K562 (cell line): ENCODE data around the gene METRN. TPM values are rescaled to one million over a fixed set of nuclear protein-coding genes. Genes with fewer than 3 reads are reported as not detected.

Experiments
- ID3 ChIP-seq, 2 experiments: fragments of 250-450 bp in 1 of 2; fragments of 450-650 bp in 1 of 2; sonication (Bioruptor Pico) in 1 of 2; IDR thresholded peaks; 2 replicates each; pipeline versions ENCODE4 v1.6.1 to v1.8.0; 2016 to 2021; ENCODE audit warnings: mild to moderate bottlenecking in 2 of 2, moderate library complexity in 2 of 2, missing compliant biosample characterization in 1 of 2, missing genetic modification characterization in 1 of 2
- KDM2B ChIP-seq: fragments of 250-450 bp; sonication (Bioruptor Pico); IDR thresholded peaks from 2 replicates; pipeline ENCODE4 v1.8.0; 2021; ENCODE audit warnings: mild to moderate bottlenecking, moderate library complexity
- NCOA2 ChIP-seq, 2 experiments: fragments of 450-650 bp; IDR thresholded peaks; 2 replicates each; pipeline ENCODE4 v1.6.1; 2018; ENCODE audit warnings: mild to moderate bottlenecking in 2 of 2, moderate library complexity in 1 of 2; ENCODE audit not compliant: partially characterized antibody in 2 of 2
- NFE2L1 ChIP-seq: fragments of 450-650 bp; IDR thresholded peaks from 2 replicates; pipeline ENCODE4 v1.6.1; 2016; ENCODE audit warnings: missing genetic modification characterization, low read depth, mild to moderate bottlenecking, missing compliant biosample characterization, moderate library complexity, borderline replicate concordance
- RBM17 ChIP-seq: fragments of 200-400 bp; formaldehyde crosslinking; IDR thresholded peaks from 2 replicates; pipeline ENCODE4 v1.6.1; 2017; ENCODE audit warnings: low read depth, mild to moderate bottlenecking, low read length, borderline replicate concordance
- TOE1 ChIP-seq, 2 experiments: fragments of 450-650 bp in 1 of 2; sonication (generic) in 1 of 2; formaldehyde crosslinking in 1 of 2; IDR thresholded peaks; 2 replicates each; pipeline versions ENCODE4 v1.7.1 to v1.8.0; 2016 to 2022; ENCODE audit warnings: borderline replicate concordance in 2 of 2, mild to moderate bottlenecking in 2 of 2, antibody characterized with exemption in 1 of 2, inconsistent platforms in 1 of 2, low read depth in 1 of 2, missing genetic modification reagents in 1 of 2, moderate library complexity in 1 of 2
- ZNF212 ChIP-seq: fragments of 450-650 bp; formaldehyde crosslinking; IDR thresholded peaks from 2 replicates; pipeline ENCODE4 v1.4.0; 2020; ENCODE audit warnings: mild to moderate bottlenecking
- polyA plus RNA-seq, 8 experiments: library from polyadenylated mRNA; depleted of rRNA in 4 of 8; stranded (reverse) in 5 of 8; unstranded in 3 of 8; fragments of >200 nt; fragmentation: Nextera tagmentation in 2 of 8; fragmentation: Illumina TruSeq in 1 of 8; extraction: Ambion mirVana in 2 of 8; extraction: Trizol in 1 of 8; gene quantifications; 2 replicates each; pipeline versions ENCODE4 v1.2.1 to v1.2.3, GENCODE V29; 2011 to 2014; ENCODE audit warnings: inconsistent platforms in 1 of 8, missing spikeins in 1 of 8
- total RNA-seq, 7 experiments: library from RNA; depleted of rRNA in 6 of 7; stranded (reverse); fragments of >200 nt in 6 of 7; fragmentation: Illumina TruSeq in 2 of 7; extraction: Trizol in 2 of 7; gene quantifications; 2 replicates each; pipeline versions ENCODE4 v1.2.1 to v1.2.3, GENCODE V29; 2011 to 2021; ENCODE audit warnings: low replicate concordance in 1 of 7
- TF ChIP-seq, protein P1 (sequence below), 2 experiments: fragments of 450-650 bp in 1 of 2; IDR thresholded peaks; 2 replicates each; pipeline ENCODE4 v1.6.1; 2011 to 2017; ENCODE audit warnings: low read depth in 2 of 2, antibody characterized with exemption in 1 of 2, borderline replicate concordance in 1 of 2, low read length in 1 of 2, mild to moderate bottlenecking in 1 of 2, mixed read lengths in 1 of 2; ENCODE audit not compliant: control insufficient read depth in 1 of 2
- TF ChIP-seq, protein P2 (sequence below): fragments of 450-650 bp; formaldehyde crosslinking; IDR thresholded peaks from 2 replicates; pipeline ENCODE4 v1.4.0; 2020; ENCODE audit warnings: mild to moderate bottlenecking, mixed read lengths
- TF ChIP-seq, protein P3 (sequence below): sonication (generic); formaldehyde crosslinking; IDR thresholded peaks from 2 replicates; pipeline ENCODE4 v1.8.1; 2023; ENCODE audit warnings: mild to moderate bottlenecking, missing genetic modification reagents

Gene METRN
- total and polyA plus RNA-seq, 9 of the 15 experiments (the other 6 are each of a cell fraction or from before 2014, with no cell fraction given), result 0.20 to 89.8 (median 15.4) TPM

GRCh38 chr16:667780-668518, 47.0 kb upstream of the METRN start, which contains the start of gene RHOT2 (continued):
- TF ChIP-seq, protein P1, sequence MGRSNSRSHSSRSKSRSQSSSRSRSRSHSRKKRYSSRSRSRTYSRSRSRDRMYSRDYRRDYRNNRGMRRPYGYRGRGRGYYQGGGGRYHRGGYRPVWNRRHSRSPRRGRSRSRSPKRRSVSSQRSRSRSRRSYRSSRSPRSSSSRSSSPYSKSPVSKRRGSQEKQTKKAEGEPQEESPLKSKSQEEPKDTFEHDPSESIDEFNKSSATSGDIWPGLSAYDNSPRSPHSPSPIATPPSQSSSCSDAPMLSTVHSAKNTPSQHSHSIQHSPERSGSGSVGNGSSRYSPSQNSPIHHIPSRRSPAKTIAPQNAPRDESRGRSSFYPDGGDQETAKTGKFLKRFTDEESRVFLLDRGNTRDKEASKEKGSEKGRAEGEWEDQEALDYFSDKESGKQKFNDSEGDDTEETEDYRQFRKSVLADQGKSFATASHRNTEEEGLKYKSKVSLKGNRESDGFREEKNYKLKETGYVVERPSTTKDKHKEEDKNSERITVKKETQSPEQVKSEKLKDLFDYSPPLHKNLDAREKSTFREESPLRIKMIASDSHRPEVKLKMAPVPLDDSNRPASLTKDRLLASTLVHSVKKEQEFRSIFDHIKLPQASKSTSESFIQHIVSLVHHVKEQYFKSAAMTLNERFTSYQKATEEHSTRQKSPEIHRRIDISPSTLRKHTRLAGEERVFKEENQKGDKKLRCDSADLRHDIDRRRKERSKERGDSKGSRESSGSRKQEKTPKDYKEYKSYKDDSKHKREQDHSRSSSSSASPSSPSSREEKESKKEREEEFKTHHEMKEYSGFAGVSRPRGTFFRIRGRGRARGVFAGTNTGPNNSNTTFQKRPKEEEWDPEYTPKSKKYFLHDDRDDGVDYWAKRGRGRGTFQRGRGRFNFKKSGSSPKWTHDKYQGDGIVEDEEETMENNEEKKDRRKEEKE (IDR thresholded peaks at IDR 0.05; ENCODE audit: borderline replicate concordance in 1 of 2, control insufficient read depth in 1 of 2, low read depth in 2 of 2, low read length in 1 of 2), result peak in 1 of 2 experiments; percentile 89; a peak in 2 of 4 replicates
- TF ChIP-seq RBM17, result no peak
- no peak for TF ChIP-seq TOE1 (IDR thresholded peaks at IDR 0.05; ENCODE audit: borderline replicate concordance)
- TF ChIP-seq TOE1 (CRISPR knock-in tag; IDR thresholded peaks at IDR 0.05; ENCODE audit: borderline replicate concordance, low read depth), result no peak
- TF ChIP-seq, protein P2, sequence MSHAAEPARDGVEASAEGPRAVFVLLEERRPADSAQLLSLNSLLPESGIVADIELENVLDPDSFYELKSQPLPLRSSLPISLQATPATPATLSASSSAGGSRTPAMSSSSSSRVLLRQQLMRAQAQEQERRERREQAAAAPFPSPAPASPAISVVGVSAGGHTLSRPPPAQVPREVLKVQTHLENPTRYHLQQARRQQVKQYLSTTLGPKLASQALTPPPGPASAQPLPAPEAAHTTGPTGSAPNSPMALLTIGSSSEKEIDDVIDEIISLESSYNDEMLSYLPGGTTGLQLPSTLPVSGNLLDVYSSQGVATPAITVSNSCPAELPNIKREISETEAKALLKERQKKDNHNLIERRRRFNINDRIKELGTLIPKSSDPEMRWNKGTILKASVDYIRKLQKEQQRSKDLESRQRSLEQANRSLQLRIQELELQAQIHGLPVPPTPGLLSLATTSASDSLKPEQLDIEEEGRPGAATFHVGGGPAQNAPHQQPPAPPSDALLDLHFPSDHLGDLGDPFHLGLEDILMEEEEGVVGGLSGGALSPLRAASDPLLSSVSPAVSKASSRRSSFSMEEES (CRISPR knock-in tag), result no peak
- TF ChIP-seq ID3 (CRISPR knock-in tag; IDR thresholded peaks at IDR 0.05), result no peak
- peak; percentile 86 for TF ChIP-seq ID3 (tag; IDR thresholded peaks at IDR 0.05)
- no peak for TF ChIP-seq NFE2L1
- TF ChIP-seq, protein P3, sequence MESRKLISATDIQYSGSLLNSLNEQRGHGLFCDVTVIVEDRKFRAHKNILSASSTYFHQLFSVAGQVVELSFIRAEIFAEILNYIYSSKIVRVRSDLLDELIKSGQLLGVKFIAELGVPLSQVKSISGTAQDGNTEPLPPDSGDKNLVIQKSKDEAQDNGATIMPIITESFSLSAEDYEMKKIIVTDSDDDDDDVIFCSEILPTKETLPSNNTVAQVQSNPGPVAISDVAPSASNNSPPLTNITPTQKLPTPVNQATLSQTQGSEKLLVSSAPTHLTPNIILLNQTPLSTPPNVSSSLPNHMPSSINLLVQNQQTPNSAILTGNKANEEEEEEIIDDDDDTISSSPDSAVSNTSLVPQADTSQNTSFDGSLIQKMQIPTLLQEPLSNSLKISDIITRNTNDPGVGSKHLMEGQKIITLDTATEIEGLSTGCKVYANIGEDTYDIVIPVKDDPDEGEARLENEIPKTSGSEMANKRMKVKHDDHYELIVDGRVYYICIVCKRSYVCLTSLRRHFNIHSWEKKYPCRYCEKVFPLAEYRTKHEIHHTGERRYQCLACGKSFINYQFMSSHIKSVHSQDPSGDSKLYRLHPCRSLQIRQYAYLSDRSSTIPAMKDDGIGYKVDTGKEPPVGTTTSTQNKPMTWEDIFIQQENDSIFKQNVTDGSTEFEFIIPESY (CRISPR knock-in tag), result peak; percentile 97
- TF ChIP-seq KDM2B (CRISPR knock-in tag), result no peak
- TF ChIP-seq NCOA2 (IDR thresholded peaks at IDR 0.05; ENCODE audit: partially characterized antibody in 2 of 2), result no peak
- no peak for TF ChIP-seq ZNF212 (CRISPR knock-in tag)
